Measurements from ENCODE around the gene AZIN2. TPM values are rescaled to one million over a fixed set of nuclear protein-coding genes. Genes with fewer than 3 reads are reported as not detected.
A peak's percentile ranks its signal among the peaks of the same experiment; 100 is the strongest.

Gene AZIN2
- total and polyA plus RNA-seq, 10 of the 15 experiments (the other 5 are each of a cell fraction or from before 2014, with no cell fraction given), result 0.02 to 0.85 (median 0.23) TPM

DNA sequence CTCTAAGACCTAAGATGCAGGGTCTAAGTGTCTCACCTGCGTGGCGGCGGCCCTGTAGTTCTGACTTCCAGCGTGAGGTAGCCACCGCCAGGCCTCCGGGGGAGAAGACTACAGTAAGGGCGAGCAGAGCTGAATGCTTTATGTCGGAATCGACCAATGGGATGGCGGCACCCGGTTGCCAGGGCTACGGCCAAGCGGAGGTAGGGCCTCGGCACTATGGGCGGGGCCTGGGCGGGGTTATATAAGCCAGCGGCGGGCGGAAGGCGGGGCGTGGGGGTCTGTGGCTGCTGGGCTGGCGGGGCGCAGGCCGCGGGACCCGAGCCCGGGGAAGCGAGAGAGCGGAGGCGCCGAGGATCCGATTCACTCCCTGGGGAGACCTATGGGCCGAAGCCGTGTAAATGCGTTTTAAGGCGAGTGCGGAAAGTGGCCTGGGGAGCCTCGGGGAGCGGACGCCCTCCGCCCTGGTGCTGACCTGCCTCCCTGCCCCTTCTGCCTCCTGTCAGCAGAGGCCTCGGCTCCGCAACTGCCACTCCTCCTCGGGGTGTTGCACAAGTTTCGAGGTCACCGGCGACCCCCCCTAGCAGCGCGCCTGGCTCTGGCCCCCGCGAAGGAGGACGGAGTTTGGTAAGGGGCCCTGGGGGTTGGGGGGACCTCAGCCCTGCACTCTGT, at the start of gene AZIN2 (continued):
- TF ChIP-seq TCF3 (IDR thresholded peaks at IDR 0.05; ENCODE audit: borderline replicate concordance, insufficient read depth, low read depth, low read length) (no peak), MEF2A (IDR thresholded peaks at IDR 0.05; ENCODE audit: insufficient read depth, low read depth, low read length) (no peak), NRF1 (conservative IDR thresholded peaks at IDR 0.05; ENCODE audit: low read depth, low read length) (no peak), MYC (IDR thresholded peaks at IDR 0.05; ENCODE audit: insufficient read depth, insufficient read length, insufficient replicate concordance, low read length, severe bottlenecking) (no peak), MTA3 (IDR thresholded peaks at IDR 0.05; ENCODE audit: borderline replicate concordance, low read length) (no peak), CHD4 (IDR thresholded peaks at IDR 0.05) (no peak), MEF2B (IDR thresholded peaks at IDR 0.05; ENCODE audit: partially characterized antibody, poor library complexity, severe bottlenecking) (peak; percentile 42), BACH1 (IDR thresholded peaks at IDR 0.05; ENCODE audit: borderline replicate concordance) (no peak), CBX3 (IDR thresholded peaks at IDR 0.05; ENCODE audit: borderline replicate concordance, low read depth) (no peak), IRF4 (IDR thresholded peaks at IDR 0.05; ENCODE audit: low read depth, low read length) (no peak), POLR2A (IDR thresholded peaks at IDR 0.05; ENCODE audit: low read depth, low read length) (peak; percentile 84), TCF7 (IDR thresholded peaks at IDR 0.05; ENCODE audit: borderline replicate concordance) (no peak), MXI1 (IDR thresholded peaks at IDR 0.05; ENCODE audit: low read depth, low read length) (peak; percentile 87), RCOR1 (conservative IDR thresholded peaks at IDR 0.05; ENCODE audit: low read depth, low read length) (no peak), ZBED1 (IDR thresholded peaks at IDR 0.05; ENCODE audit: borderline replicate concordance) (no peak), RELA (IDR thresholded peaks at IDR 0.05; ENCODE audit: borderline replicate concordance, partially characterized antibody) (no peak), KLF5 (IDR thresholded peaks at IDR 0.05; ENCODE audit: partially characterized antibody) (no peak), PAX8 (IDR thresholded peaks at IDR 0.05) (no peak), NFIC (IDR thresholded peaks at IDR 0.05; ENCODE audit: low read depth, low read length) (no peak), SMAD5 (IDR thresholded peaks at IDR 0.05; ENCODE audit: low read depth) (no peak), BCL11A (IDR thresholded peaks at IDR 0.05; ENCODE audit: low read depth, low read length) (no peak), BMI1 (IDR thresholded peaks at IDR 0.05; ENCODE audit: borderline replicate concordance) (peak; percentile 92), FOS (IDR thresholded peaks at IDR 0.05; ENCODE audit: borderline replicate concordance, extremely low read depth, insufficient read length) (no peak), ZNF384 (IDR thresholded peaks at IDR 0.05; ENCODE audit: borderline replicate concordance, low read depth, low read length) (no peak), BHLHE40 (IDR thresholded peaks at IDR 0.05; ENCODE audit: borderline replicate concordance in 1 of 2, low read depth in 2 of 2, low read length in 1 of 2) (peak in 1 of 2 experiments; percentile 5; a peak in 1 of 4 replicates)
- TF ChIP-seq, protein P1, sequence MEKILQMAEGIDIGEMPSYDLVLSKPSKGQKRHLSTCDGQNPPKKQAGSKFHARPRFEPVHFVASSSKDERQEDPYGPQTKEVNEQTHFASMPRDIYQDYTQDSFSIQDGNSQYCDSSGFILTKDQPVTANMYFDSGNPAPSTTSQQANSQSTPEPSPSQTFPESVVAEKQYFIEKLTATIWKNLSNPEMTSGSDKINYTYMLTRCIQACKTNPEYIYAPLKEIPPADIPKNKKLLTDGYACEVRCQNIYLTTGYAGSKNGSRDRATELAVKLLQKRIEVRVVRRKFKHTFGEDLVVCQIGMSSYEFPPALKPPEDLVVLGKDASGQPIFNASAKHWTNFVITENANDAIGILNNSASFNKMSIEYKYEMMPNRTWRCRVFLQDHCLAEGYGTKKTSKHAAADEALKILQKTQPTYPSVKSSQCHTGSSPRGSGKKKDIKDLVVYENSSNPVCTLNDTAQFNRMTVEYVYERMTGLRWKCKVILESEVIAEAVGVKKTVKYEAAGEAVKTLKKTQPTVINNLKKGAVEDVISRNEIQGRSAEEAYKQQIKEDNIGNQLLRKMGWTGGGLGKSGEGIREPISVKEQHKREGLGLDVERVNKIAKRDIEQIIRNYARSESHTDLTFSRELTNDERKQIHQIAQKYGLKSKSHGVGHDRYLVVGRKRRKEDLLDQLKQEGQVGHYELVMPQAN (conservative IDR thresholded peaks at IDR 0.05), result no peak
- TF ChIP-seq, protein P2, sequence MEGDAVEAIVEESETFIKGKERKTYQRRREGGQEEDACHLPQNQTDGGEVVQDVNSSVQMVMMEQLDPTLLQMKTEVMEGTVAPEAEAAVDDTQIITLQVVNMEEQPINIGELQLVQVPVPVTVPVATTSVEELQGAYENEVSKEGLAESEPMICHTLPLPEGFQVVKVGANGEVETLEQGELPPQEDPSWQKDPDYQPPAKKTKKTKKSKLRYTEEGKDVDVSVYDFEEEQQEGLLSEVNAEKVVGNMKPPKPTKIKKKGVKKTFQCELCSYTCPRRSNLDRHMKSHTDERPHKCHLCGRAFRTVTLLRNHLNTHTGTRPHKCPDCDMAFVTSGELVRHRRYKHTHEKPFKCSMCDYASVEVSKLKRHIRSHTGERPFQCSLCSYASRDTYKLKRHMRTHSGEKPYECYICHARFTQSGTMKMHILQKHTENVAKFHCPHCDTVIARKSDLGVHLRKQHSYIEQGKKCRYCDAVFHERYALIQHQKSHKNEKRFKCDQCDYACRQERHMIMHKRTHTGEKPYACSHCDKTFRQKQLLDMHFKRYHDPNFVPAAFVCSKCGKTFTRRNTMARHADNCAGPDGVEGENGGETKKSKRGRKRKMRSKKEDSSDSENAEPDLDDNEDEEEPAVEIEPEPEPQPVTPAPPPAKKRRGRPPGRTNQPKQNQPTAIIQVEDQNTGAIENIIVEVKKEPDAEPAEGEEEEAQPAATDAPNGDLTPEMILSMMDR (IDR thresholded peaks at IDR 0.05 in 2 of 3, conservative IDR thresholded peaks at IDR 0.05 in 1 of 3; ENCODE audit: control insufficient read depth in 2 of 3, extremely low read depth in 1 of 3, insufficient read depth in 1 of 3, low read depth in 3 of 3, low read length in 3 of 3), result no peak
- TF ChIP-seq, protein P3, sequence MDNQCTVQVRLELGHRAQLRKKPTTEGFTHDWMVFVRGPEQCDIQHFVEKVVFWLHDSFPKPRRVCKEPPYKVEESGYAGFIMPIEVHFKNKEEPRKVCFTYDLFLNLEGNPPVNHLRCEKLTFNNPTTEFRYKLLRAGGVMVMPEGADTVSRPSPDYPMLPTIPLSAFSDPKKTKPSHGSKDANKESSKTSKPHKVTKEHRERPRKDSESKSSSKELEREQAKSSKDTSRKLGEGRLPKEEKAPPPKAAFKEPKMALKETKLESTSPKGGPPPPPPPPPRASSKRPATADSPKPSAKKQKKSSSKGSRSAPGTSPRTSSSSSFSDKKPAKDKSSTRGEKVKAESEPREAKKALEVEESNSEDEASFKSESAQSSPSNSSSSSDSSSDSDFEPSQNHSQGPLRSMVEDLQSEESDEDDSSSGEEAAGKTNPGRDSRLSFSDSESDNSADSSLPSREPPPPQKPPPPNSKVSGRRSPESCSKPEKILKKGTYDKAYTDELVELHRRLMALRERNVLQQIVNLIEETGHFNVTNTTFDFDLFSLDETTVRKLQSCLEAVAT (IDR thresholded peaks at IDR 0.05), result no peak
